Gastrocnemius medialis (tissue), 4 donors: Measurements from ENCODE around the gene SPRR1B.

ENCODE experiments used
- CTCF ChIP-seq, 5 experiments: fragments of 450-650 bp in 3 of 5; fragments of 200-600 bp in 2 of 5; sonication (generic) in 2 of 5; IDR thresholded peaks in 4 of 5; conservative IDR thresholded peaks in 1 of 5; 1 replicate in 4 of 5; 2 replicates in 1 of 5; pipeline ENCODE4 v1.5.1; 2016 to 2019; ENCODE audit warnings: antibody characterized with exemption in 5 of 5, mild to moderate bottlenecking in 3 of 5, moderate library complexity in 3 of 5
- POLR2A ChIP-seq, 2 donors: fragments of 450-650 bp; IDR thresholded peaks; one replicate each; pipeline ENCODE4 v1.6.1; 2017; ENCODE audit warnings: antibody characterized with exemption in 2 of 2, mild to moderate bottlenecking in 2 of 2, moderate library complexity in 2 of 2

GRCh38 chr1:152993186-152993585, 37.8 kb upstream of the SPRR1B start:
- TF ChIP-seq CTCF (IDR thresholded peaks at IDR 0.05 in 4 of 5, conservative IDR thresholded peaks at IDR 0.05 in 1 of 5) (no peak), POLR2A (IDR thresholded peaks at IDR 0.05) (no peak)
